SK-N-SH treated with all-trans-retinoic acid at 6 μM for 48 hours (cell line): ENCODE data around the gene ASCC1.
A peak's percentile ranks its signal among the peaks of the same experiment; 100 is the strongest.

Experiments
- PATZ1 ChIP-seq: fragments of 250-450 bp; sonication (Bioruptor Pico); IDR thresholded peaks from 2 replicates; pipeline ENCODE4 v1.8.0; 2020; ENCODE audit warnings: mild to moderate bottlenecking, moderate library complexity, borderline replicate concordance
- ZFP3 ChIP-seq: fragments of 250-450 bp; sonication (Bioruptor Pico); IDR thresholded peaks from 2 replicates; pipeline ENCODE4 v1.5.0; 2020; ENCODE audit warnings: mild to moderate bottlenecking, moderate library complexity
- TF ChIP-seq, protein P1 (sequence below): fragments of 250-450 bp; sonication (Bioruptor Pico); IDR thresholded peaks from 2 replicates; pipeline ENCODE4 v1.5.1; 2020; ENCODE audit warnings: low read depth, mild to moderate bottlenecking, moderate library complexity

DNA sequence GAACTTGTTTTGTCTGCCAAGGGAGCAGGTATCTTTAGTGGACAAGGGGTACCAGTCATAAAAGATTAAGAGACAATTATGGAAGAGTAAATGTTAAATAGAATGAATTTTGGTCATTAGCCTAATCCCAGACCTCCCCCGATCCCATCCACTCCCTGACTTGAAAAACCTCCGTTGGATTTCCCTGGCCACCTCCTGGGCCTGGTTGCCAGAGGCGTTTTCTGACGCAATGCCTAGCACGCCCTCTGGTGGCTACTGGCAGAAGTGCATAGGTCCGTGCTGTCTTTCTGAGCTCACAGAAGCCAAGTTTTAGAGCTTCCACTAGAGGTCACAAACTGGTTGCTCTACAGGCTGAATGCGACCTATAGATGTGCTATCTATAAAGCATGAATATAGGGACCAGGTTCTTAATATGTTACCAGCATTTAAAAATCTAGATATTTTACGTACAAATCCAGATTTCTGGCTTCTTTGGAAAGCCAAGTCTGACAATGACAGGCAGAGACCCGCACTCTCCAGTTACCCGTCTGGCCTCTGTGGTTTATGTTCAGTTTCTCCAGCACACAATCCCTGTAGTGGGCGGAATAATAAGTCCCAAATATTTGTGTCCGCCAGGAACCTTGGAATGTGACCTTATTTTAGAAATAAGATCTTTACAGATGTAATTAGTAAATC is 167.5 kb downstream of the ASCC1 start:
- TF ChIP-seq PATZ1 (CRISPR knock-in tag) (no peak), ZFP3 (0 out of 2 replicates have a peak, but pooled peaks have one; percentile 44)
- TF ChIP-seq, protein P1, sequence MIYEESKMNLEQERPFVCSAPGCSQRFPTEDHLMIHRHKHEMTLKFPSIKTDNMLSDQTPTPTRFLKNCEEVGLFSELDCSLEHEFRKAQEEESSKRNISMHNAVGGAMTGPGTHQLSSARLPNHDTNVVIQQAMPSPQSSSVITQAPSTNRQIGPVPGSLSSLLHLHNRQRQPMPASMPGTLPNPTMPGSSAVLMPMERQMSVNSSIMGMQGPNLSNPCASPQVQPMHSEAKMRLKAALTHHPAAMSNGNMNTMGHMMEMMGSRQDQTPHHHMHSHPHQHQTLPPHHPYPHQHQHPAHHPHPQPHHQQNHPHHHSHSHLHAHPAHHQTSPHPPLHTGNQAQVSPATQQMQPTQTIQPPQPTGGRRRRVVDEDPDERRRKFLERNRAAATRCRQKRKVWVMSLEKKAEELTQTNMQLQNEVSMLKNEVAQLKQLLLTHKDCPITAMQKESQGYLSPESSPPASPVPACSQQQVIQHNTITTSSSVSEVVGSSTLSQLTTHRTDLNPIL (CRISPR knock-in tag) = no peak
